ENCODE measurements around the gene SLC15A5. TPM values are rescaled to one million over a fixed set of nuclear protein-coding genes. Genes with fewer than 3 reads are reported as not detected.

The SLC15A5 gene
- total RNA-seq = not detected

GRCh38 chr12:16277585-16277984 lies at the start of gene SLC15A5:
Gene SLC15A5, minus strand, starts transcription at chr12:16277685. Its CDS starts 0 bp downstream, at chr12:16277685.
- POLR2A ChIA-PET = no interaction called here
- CTCF ChIA-PET = no interaction called here

- CTCF ChIA-PET = no interaction called here
Observed at GRCh38 chr12:16325426-16325825, 47.9 kb upstream of the SLC15A5 start.

GRCh38 chr12:16324772-16325171 lies 47.3 kb upstream of the SLC15A5 start:
- CTCF ChIA-PET = no interaction called here
- POLR2A ChIA-PET = no interaction called here

More at GRCh38 chr12:16325426-16325825, 47.9 kb upstream of the SLC15A5 start:
- POLR2A ChIA-PET = no interaction called here

- ChIA-PET CTCF (no interaction called here), POLR2A (no interaction called here)
Observed at GRCh38 chr12:16324272-16324671, 46.8 kb upstream of the SLC15A5 start.

- ChIA-PET POLR2A (no interaction called here), CTCF (no interaction called here)
Observed at GRCh38 chr12:16323638-16324037, 46.2 kb upstream of the SLC15A5 start.

DNA sequence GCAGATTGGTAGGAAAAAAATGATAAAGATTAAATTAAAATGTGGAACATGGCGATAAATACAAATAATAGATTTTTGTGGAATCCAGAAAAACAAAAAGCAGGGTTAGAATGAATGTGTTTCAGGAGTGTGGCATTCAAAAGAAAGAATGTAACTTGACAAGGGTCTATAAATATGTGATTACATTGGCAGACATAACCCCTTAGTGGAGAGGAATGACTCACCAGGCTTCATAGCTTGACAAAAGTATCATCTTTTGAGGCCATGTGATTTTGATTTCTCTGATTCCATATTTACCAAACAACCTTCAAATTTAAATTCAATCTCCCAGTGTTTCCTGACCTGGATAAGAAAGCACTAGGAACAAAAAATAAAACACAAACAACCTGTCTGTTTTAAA lies 45.5 kb upstream of the SLC15A5 start:
- CTCF ChIA-PET = no interaction called here
- POLR2A ChIA-PET = no interaction called here

- CTCF ChIA-PET = no interaction called here
- POLR2A ChIA-PET = no interaction called here
Observed at GRCh38 chr12:16310934-16311333, 33.4 kb upstream of the SLC15A5 start.

DNA sequence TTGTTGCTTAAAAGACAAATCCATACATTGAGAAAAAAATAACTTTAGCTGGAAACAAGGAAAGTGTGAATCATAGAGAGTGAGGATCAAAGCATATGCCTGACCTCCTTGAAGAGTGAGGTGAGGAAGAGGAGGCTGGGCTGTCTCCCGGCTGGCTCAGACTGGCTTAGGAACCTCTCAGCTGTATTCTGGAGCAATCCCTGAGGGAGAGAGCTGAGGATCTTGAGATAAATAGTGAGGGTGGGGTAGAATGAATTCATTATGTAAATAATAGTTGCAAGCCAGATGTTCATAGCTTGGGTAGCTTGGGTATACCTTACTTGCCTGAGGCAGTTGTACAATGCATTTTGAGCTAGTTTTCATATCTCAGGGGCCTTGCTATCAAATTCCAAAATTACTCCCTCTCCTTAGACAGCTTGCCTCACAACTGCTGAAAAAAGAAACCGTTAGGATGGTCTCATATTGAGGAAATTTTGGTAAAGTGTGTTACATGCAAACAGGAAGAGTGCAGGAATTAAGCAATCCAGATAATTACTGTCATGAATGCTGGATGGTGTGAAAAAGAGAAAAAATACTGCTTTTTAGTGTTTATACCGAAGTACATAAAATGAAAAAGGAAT lies 30.5 kb upstream of the SLC15A5 start:
- ChIA-PET CTCF (no interaction called here), POLR2A (no interaction called here)

DNA sequence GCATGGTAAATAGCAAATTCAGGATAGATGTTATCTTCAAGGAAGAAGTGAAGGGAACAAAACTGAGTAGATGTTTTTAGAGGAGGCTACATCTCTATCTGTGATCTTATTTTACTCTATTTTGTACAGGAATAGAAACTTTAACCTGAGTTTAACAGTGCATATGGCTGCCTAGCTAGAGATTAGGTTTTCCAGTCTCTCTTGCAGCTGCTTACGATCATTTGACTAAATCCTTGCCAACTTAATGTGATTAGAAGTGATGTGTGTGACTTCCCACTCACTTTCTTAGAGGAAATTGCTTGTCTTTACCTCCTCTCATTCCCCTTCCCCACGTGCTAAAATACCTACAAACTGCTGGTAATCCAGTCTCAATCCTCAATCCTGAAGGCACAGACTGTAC lies 26.5 kb upstream of the SLC15A5 start:
- CTCF ChIA-PET = no interaction called here
- POLR2A ChIA-PET = no interaction called here

DNA sequence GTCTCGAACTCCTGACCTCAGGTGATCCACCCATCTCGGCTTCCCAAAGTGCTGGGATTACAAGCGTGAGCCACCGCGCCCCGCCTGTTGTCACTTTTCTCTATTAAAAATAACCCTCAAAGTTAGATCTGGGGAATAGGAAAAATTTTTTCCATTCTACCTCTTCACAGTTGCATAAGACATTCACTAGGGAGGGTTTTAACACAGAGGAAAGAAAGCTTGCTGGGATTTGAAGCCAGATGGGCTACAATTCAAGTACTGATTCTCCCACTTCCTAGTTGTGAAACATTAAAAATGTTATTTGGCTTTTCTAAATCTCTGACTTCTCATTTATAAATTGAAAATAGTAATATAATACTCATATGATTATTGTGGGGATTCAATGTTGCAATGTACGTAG lies 23.3 kb upstream of the SLC15A5 start:
- POLR2A ChIA-PET = no interaction called here

DNA sequence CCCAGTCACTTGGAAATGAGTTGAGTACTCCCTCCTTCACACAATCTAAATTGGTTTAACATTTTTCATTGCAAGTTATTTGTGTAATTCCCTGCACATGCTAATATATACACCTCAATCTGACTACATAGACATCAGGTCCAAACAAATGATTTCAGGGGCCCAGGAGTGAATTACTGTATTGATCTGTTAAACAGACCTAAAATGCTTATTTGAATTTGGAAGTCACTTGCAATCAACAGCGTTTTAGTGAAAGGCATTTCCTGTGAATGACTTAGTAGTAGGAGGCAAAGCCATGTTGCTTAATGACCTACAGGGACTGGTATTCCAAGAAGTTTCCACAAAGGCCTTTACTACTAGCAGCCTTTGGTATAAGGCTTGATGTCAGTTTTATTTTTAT lies 22.6 kb upstream of the SLC15A5 start:
- ChIA-PET POLR2A (no interaction called here), CTCF (no interaction called here)

More for the DNA sequence above, 23.3 kb upstream of the SLC15A5 start:
- CTCF ChIA-PET = no interaction called here

GRCh38 chr12:16299403-16299802 lies 21.9 kb upstream of the SLC15A5 start:
- ChIA-PET CTCF (no interaction called here), POLR2A (no interaction called here)

DNA sequence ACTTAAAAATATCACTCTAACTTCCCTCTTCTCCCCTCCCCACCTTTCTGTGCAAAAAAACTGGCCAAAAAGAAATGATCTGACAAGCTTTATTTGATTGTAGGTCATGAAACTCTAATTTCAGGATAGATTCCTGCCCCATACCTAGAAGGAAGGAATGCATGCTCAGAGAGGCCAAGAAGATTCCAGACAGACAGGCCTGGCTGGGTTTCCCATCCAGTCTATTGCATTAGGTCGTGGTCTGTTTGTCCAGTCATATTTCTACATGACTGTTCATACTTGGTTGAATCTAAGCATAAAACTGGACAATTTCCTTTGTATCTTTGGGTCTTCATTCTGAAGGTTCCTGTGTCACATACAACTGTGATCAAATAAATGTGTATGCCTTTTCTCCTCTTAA lies 20.0 kb upstream of the SLC15A5 start:
- ChIA-PET CTCF (no interaction called here), POLR2A (no interaction called here)

- ChIA-PET CTCF (no interaction called here), POLR2A (no interaction called here)
Observed at GRCh38 chr12:16294376-16294956, 17.0 kb upstream of the SLC15A5 start.

DNA sequence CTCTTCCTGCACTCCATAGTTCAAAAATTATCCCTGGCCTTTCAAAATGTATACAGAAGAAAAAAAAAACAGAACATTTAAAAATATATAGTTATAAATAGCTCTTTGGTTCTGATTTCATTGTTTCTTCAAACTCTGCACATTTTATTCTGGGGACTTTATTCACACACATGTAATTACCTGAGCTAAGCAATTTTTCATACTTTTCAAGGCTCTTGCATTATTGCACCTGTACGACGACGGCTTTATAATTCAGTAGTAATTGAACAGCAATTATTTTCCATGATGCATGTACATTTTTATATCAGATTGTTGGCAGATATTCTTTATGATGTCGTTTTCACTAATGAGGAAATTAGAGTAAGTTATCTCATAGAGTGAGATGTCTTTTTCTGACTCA lies 13.5 kb upstream of the SLC15A5 start:
- CTCF ChIA-PET = no interaction called here
- POLR2A ChIA-PET = no interaction called here

- ChIA-PET POLR2A (no interaction called here), CTCF (no interaction called here)
Observed at GRCh38 chr12:16285586-16285985, 8.1 kb upstream of the SLC15A5 start.

- POLR2A ChIA-PET = no interaction called here
- CTCF ChIA-PET = no interaction called here
Observed at GRCh38 chr12:16282978-16283377, 5.5 kb upstream of the SLC15A5 start.

- ChIA-PET POLR2A (no interaction called here), CTCF (no interaction called here)
Observed at GRCh38 chr12:16282081-16282480, 4.6 kb upstream of the SLC15A5 start.

DNA sequence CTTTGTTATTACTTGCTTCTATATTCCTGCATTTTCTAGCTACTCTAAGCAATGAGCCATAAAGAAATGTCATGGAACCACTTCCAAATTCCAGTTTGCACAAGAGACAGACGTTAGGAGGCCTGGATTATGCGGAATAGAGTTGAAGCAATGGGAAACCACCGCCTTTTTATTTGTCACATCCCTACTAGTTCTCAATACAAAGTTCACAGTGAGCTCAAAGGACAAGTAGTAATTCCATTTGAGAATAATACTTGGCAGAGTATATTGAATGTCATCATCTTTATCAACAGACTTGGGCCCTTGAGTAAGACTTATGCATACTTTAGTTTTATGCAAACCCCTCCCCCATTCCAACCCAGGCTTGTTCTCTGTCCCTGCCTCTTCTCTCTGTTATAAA lies 3.7 kb upstream of the SLC15A5 start:
- CTCF ChIA-PET = no interaction called here
- POLR2A ChIA-PET = no interaction called here

- CTCF ChIA-PET = no interaction called here
- POLR2A ChIA-PET = no interaction called here
Observed at GRCh38 chr12:16272222-16272621, 5.3 kb downstream of the SLC15A5 start.

DNA sequence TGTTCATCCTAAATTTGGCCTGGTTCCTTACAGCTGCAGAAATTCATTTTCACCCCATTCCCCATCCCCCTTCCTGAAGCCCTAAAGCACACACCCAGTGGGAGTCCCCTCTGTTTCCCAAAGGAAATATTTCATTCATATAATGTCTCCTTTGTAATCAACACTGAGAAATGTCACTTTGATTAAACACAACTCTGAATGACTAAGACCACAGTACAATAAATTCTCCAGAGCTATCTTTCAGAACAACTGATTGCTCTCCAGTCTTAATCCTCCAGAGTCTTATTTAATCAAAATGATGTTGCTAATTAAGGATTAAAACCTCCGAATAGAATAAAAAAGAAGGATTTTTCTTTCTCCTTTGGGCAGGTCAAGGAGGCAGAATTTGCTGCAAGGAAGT lies 6.4 kb downstream of the SLC15A5 start:
- POLR2A ChIA-PET = no interaction called here
- CTCF ChIA-PET = no interaction called here

GRCh38 chr12:16269946-16270345 lies 7.5 kb downstream of the SLC15A5 start:
- CTCF ChIA-PET = no interaction called here
- POLR2A ChIA-PET = no interaction called here

- ChIA-PET CTCF (no interaction called here), POLR2A (no interaction called here)
Observed at GRCh38 chr12:16266085-16266484, 11.4 kb downstream of the SLC15A5 start.

All from activated CD8-positive, alpha-beta memory T cell treated with anti-CD3 and anti-CD28 coated beads for 36 hours (primary cell).